Measurements from ENCODE around the gene SLC44A4.

DNA sequence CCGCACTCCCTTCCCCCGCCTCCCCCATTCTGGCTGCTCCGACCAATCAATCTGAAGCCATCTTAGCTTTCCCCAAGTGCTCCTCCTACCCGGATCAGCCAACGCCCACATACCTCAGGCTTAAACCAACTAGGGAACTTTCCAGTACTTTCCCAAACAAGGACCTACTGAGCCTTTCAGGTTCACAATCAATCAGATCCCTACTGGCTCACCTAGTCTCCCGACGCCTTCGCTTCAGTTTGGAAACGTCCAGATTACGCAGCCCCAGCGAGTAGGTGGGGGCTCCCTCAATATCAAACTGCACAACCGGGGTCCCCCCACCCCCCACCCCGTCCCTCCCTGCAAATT is 64.1 kb downstream of the SLC44A4 start:
- TF ChIP-seq, protein P1, sequence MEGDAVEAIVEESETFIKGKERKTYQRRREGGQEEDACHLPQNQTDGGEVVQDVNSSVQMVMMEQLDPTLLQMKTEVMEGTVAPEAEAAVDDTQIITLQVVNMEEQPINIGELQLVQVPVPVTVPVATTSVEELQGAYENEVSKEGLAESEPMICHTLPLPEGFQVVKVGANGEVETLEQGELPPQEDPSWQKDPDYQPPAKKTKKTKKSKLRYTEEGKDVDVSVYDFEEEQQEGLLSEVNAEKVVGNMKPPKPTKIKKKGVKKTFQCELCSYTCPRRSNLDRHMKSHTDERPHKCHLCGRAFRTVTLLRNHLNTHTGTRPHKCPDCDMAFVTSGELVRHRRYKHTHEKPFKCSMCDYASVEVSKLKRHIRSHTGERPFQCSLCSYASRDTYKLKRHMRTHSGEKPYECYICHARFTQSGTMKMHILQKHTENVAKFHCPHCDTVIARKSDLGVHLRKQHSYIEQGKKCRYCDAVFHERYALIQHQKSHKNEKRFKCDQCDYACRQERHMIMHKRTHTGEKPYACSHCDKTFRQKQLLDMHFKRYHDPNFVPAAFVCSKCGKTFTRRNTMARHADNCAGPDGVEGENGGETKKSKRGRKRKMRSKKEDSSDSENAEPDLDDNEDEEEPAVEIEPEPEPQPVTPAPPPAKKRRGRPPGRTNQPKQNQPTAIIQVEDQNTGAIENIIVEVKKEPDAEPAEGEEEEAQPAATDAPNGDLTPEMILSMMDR (IDR thresholded peaks at IDR 0.05; ENCODE audit: low read depth, low read length) = no peak
- TF ChIP-seq EZH2phosphoT487 (IDR thresholded peaks at IDR 0.05; ENCODE audit: low read depth) = no peak

All from OCI-LY3 (cell line).